ENCODE data around the gene TRAF3IP1. TPM values are rescaled to one million over a fixed set of nuclear protein-coding genes. Genes with fewer than 3 reads are reported as not detected.

Gene TRAF3IP1
- total RNA-seq, 1 experiment from 2014 or later, result 18.6 TPM

GRCh38 chr2:238278626-238279323, 41.5 kb upstream of the TRAF3IP1 start:
- DNase-seq, result no peak
- Mint-ChIP-seq H3K27ac (ENCODE audit: unreplicated experiment) (no peak overlapping the region), H3K36me3 (ENCODE audit: insufficient read depth, unreplicated experiment) (peaks cover 20% of the 10 kb centered on the region), H3K27me3 (ENCODE audit: unreplicated experiment) (no peaks in the 10 kb centered on the region), H3K9me3 (ENCODE audit: low read depth, unreplicated experiment) (no peaks in the 10 kb centered on the region), H3K4me3 (ENCODE audit: low read depth, unreplicated experiment) (no peak overlapping the region), H3K4me1 (ENCODE audit: low read depth, unreplicated experiment) (peaks cover 8% of the 10 kb centered on the region)
- CTCF ChIA-PET, result interaction anchor here (1.0 kb wide), 1 partner anchor 14 kb away, joined by 4 read pairs; no protein-coding TSS in a partner anchor
- TF ChIP-seq CTCF (IDR thresholded peaks at IDR 0.05; ENCODE audit: unreplicated experiment), result no peak
- intact Hi-C loops (cut with micrococcal nuclease; ENCODE audit: unreplicated experiment), result no loop called here
- no TSS peak for BruUV-seq (replicated peaks)

GRCh38 chr2:238279324-238279682, 41.0 kb upstream of the TRAF3IP1 start:
- DNase-seq, result no peak
- no TSS peak for BruUV-seq (replicated peaks)
- Mint-ChIP-seq H3K27me3 (ENCODE audit: unreplicated experiment) (no peaks in the 10 kb centered on the region), H3K36me3 (ENCODE audit: insufficient read depth, unreplicated experiment) (peaks cover 15% of the 10 kb centered on the region), H3K4me3 (ENCODE audit: low read depth, unreplicated experiment) (no peak overlapping the region), H3K4me1 (ENCODE audit: low read depth, unreplicated experiment) (peaks cover 13% of the 10 kb centered on the region), H3K27ac (ENCODE audit: unreplicated experiment) (no peak overlapping the region), H3K9me3 (ENCODE audit: low read depth, unreplicated experiment) (no peaks in the 10 kb centered on the region)
- no peak for TF ChIP-seq CTCF (IDR thresholded peaks at IDR 0.05; ENCODE audit: unreplicated experiment)
- CTCF ChIA-PET, result no interaction called here
- intact Hi-C loops (cut with micrococcal nuclease; ENCODE audit: unreplicated experiment), result no loop called here

- BruUV-seq (replicated peaks), result no TSS peak
- no peak overlapping the region for H3K4me3 Mint-ChIP-seq (ENCODE audit: low read depth, unreplicated experiment)
- no peaks in the 10 kb centered on the region for H3K27me3 Mint-ChIP-seq (ENCODE audit: unreplicated experiment)
- no peak overlapping the region for H3K27ac Mint-ChIP-seq (ENCODE audit: unreplicated experiment)
- H3K9me3 Mint-ChIP-seq (ENCODE audit: low read depth, unreplicated experiment), result no peaks in the 10 kb centered on the region
- peaks cover 23% of the 10 kb centered on the region for H3K4me1 Mint-ChIP-seq (ENCODE audit: low read depth, unreplicated experiment)
- CTCF ChIA-PET, result interaction anchor here (0.7 kb wide), 1 partner anchor 19 kb away, joined by 4 read pairs; no protein-coding TSS in a partner anchor
- intact Hi-C loops (cut with micrococcal nuclease; ENCODE audit: unreplicated experiment), result no loop called here
- H3K36me3 Mint-ChIP-seq (ENCODE audit: insufficient read depth, unreplicated experiment), result peaks cover 6% of the 10 kb centered on the region
- DNase-seq, result no peak
- no peak for TF ChIP-seq CTCF (IDR thresholded peaks at IDR 0.05; ENCODE audit: unreplicated experiment)
Measured at GRCh38 chr2:238280083-238280825, 40.1 kb upstream of the TRAF3IP1 start.

- peaks cover 23% of the 10 kb centered on the region for H3K36me3 Mint-ChIP-seq (ENCODE audit: insufficient read depth, unreplicated experiment)
- peaks cover 40% of the 10 kb centered on the region for H3K4me1 Mint-ChIP-seq (ENCODE audit: low read depth, unreplicated experiment)
- intact Hi-C loops (cut with micrococcal nuclease; ENCODE audit: unreplicated experiment), result no loop called here
- H3K27ac Mint-ChIP-seq (ENCODE audit: unreplicated experiment), result peak overlapping the region; percentile 97
- BruUV-seq (replicated peaks), result no TSS peak
- DNase-seq, result no peak
- TF ChIP-seq CTCF (IDR thresholded peaks at IDR 0.05; ENCODE audit: unreplicated experiment), result no peak
- no peaks in the 10 kb centered on the region for H3K27me3 Mint-ChIP-seq (ENCODE audit: unreplicated experiment)
- H3K4me3 Mint-ChIP-seq (ENCODE audit: low read depth, unreplicated experiment), result no peak overlapping the region
- CTCF ChIA-PET, result no interaction called here
- H3K9me3 Mint-ChIP-seq (ENCODE audit: low read depth, unreplicated experiment), result no peaks in the 10 kb centered on the region
Measured at GRCh38 chr2:238281826-238282480, 38.4 kb upstream of the TRAF3IP1 start.

All from Calu3 (cell line).